Activated T-cell treated with anti-CD3 and anti-CD28 coated beads for 4 hours (primary cell): ENCODE data around the gene VDAC1.
A peak's percentile ranks its signal among the peaks of the same experiment; 100 is the strongest.
"Not testable (repeated sequence)": the region's sequence is repeated elsewhere in the genome, so short reads cannot be mapped to it uniquely, and the experiment has no call there.

Source experiments
- DNase-seq: peaks from one replicate; pipeline ENCODE4 v3.0.0-alpha.2; 2020

VDAC1 gene

GRCh38 chr5:133938039-133938821 lies 66.5 kb downstream of the VDAC1 start:
- no peak for DNase-seq

GRCh38 chr5:133937628-133938027 lies 67.1 kb downstream of the VDAC1 start:
- DNase-seq, result not testable (repeated sequence)

GRCh38 chr5:133936651-133937015 lies 68.1 kb downstream of the VDAC1 start:
- DNase-seq, result no peak

GRCh38 chr5:133935991-133936650 lies 68.7 kb downstream of the VDAC1 start:
- DNase-seq, result not testable (repeated sequence)

- DNase-seq, result no peak
Observed at GRCh38 chr5:133935667-133935940, 69.2 kb downstream of the VDAC1 start.

- DNase-seq, result no peak
Observed at GRCh38 chr5:133934822-133935666, 69.7 kb downstream of the VDAC1 start.

- no peak for DNase-seq
Observed at GRCh38 chr5:133934311-133934710, 70.5 kb downstream of the VDAC1 start.

GRCh38 chr5:133933670-133934295 lies 71.0 kb downstream of the VDAC1 start:
- no peak for DNase-seq

- no peak for DNase-seq
Observed at GRCh38 chr5:133933169-133933509, 71.6 kb downstream of the VDAC1 start.

GRCh38 chr5:133932441-133933168 lies 72.2 kb downstream of the VDAC1 start:
- no peak for DNase-seq

GRCh38 chr5:133931546-133931945 lies 73.2 kb downstream of the VDAC1 start:
- no peak for DNase-seq

GRCh38 chr5:133930813-133931090 lies 74.0 kb downstream of the VDAC1 start:
- no peak for DNase-seq

GRCh38 chr5:133930061-133930812 lies 74.5 kb downstream of the VDAC1 start:
- DNase-seq, result peak; percentile 64

GRCh38 chr5:133928587-133929393 lies 76.0 kb downstream of the VDAC1 start:
- no peak for DNase-seq

- DNase-seq, result no peak
Observed at GRCh38 chr5:133927300-133928180, 77.2 kb downstream of the VDAC1 start.

GRCh38 chr5:133926489-133927299 lies 78.1 kb downstream of the VDAC1 start:
- DNase-seq, result no peak

GRCh38 chr5:133925866-133926488 lies 78.8 kb downstream of the VDAC1 start:
- no peak for DNase-seq

- no peak for DNase-seq
Observed at GRCh38 chr5:133925269-133925668, 79.5 kb downstream of the VDAC1 start.
